ENCODE data around the gene GNG12. TPM values are rescaled to one million over a fixed set of nuclear protein-coding genes. Genes with fewer than 3 reads are reported as not detected.

Gene GNG12
- total RNA-seq, 1 experiment from 2014 or later: 14.3 TPM

DNA sequence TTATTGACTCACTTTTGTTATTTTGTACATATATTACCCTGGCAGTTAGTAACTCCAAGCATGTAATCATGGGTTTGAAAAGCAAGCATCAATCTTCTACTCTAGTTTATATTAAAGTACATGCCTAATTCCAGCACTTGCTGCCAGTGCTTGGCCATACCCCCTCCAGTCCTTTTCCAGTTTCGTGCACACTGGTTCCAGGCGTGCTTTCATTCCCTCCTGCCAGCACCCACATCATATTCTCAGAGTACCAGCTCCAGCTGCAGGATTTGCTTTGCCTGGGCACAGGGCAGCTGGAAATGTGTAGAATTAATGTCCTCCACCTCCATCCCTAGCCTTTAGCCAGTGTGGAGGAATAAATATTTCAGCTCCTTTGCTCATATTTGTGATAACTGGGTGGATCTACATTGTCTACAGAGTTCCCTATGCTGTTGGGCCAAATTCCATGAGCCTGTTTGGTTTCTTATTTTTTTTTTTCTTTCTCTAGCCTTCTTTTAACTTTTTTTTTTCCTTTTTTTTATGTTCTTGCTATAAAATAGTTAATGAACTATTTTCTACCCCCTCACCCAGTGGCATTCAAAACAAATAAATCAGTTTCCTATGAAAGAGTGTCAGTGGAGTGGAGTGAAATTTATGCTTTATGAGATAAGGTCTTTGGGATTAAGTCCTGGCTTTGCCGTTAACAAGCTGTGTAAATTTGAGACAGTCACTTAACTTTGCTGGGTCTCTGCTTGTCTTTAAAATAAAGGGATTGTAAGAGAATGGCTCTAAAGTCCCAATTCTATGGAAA is 2.6 kb upstream of the GNG12 start:
- Histone ChIP-seq H4K5ac (ENCODE audit: insufficient read length, low read depth, low read length) (no peak overlapping the region), H3K9ac (ENCODE audit: extremely low read depth, insufficient read length, low read length) (no peak overlapping the region), H2BK120ac (ENCODE audit: low read depth, low read length, poor library complexity, severe bottlenecking) (no peak overlapping the region), H2AK5ac (ENCODE audit: insufficient read length, low read length) (no peak overlapping the region), H3K23ac (ENCODE audit: insufficient read length, low read depth, low read length) (no peak overlapping the region), H4K91ac (ENCODE audit: insufficient read length, low read depth, low read length) (no peak overlapping the region), H3K18ac (ENCODE audit: insufficient read length, low read depth, low read length) (no peak overlapping the region), H3K4ac (ENCODE audit: low read depth, low read length) (no peak overlapping the region), H2BK5ac (ENCODE audit: insufficient read length, low read length) (no peak overlapping the region), H3K27me3 (ENCODE audit: insufficient read depth, low read length) (peaks cover 4% of the 10 kb centered on the region), H3K27ac (ENCODE audit: insufficient read length, low read depth, low read length) (no peak overlapping the region), H4K8ac (replicated peaks; ENCODE audit: insufficient read length, low read depth, low read length) (no peak overlapping the region), H3K14ac (ENCODE audit: insufficient read depth, low read length) (no peak overlapping the region), H3K9me3 (ENCODE audit: control insufficient read depth, low read depth, low read length) (no peaks in the 10 kb centered on the region), H3K23me2 (ENCODE audit: insufficient read length, low read depth, low read length, poor library complexity, severe bottlenecking) (peaks cover 16% of the 10 kb centered on the region), H3K4me2 (ENCODE audit: insufficient read depth, insufficient read length, low read length) (no peak overlapping the region), H3K56ac (ENCODE audit: insufficient read length, low read depth, low read length) (no peak overlapping the region), H2BK20ac (ENCODE audit: low read depth, low read length, poor library complexity, severe bottlenecking) (no peak overlapping the region), H3K4me1 (ENCODE audit: insufficient read depth, low read length) (peaks cover 11% of the 10 kb centered on the region; the same call in 1 of the 2 replicates), H4K20me1 (ENCODE audit: control insufficient read depth, insufficient read depth, insufficient read length) (no peaks in the 10 kb centered on the region), H2BK12ac (ENCODE audit: insufficient read length, low read depth, low read length) (no peak overlapping the region), H3T11ph (ENCODE audit: low read length) (no peak overlapping the region), H2AFZ (ENCODE audit: low read length) (no peak overlapping the region), H3K79me2 (ENCODE audit: insufficient read depth, low read length) (no peaks in the 10 kb centered on the region), H3K79me1 (ENCODE audit: insufficient read depth, low read depth, low read length, poor library complexity, severe bottlenecking) (no peaks in the 10 kb centered on the region), H2BK15ac (ENCODE audit: low read depth, low read length) (no peak overlapping the region)
- no CpG with 5 or more reads among the region's 3 CpGs for WGBS (ENCODE audit: extremely low coverage, insufficient read length, low lambda C conversion rate)
- Mint-ChIP-seq H3K4me1 (peaks cover 56 to 66% of the 10 kb centered on the region in 2 experiments), H3K4me3 (no peak overlapping the region), H3K27me3 (ENCODE audit: low read depth) (peaks cover 34% of the 10 kb centered on the region), H3K36me3 (ENCODE audit: insufficient read depth in 1 of 3, low read depth in 3 of 3) (no peaks in the 10 kb centered on the region; a peak in 1 of 7 replicates), H3K27ac (no peak overlapping the region), H3K9me3 (no peaks in the 10 kb centered on the region)
- no peak for DNase-seq
- TF ChIP-seq CTCF (conservative IDR thresholded peaks at IDR 0.05): no peak

Data from H9 (cell line).